Thymus (tissue), 11 donors: Measurements from ENCODE around the gene CRYBA1. TPM values are rescaled to one million over a fixed set of nuclear protein-coding genes. Genes with fewer than 3 reads are reported as not detected.
"Not testable (repeated sequence)": the region's sequence is repeated elsewhere in the genome, so short reads cannot be mapped to it uniquely, and the experiment has no call there.

Experiments used
- DNase-seq, 9 donors: peaks; one replicate each; pipeline ENCODE4 v3.0.0-alpha.2; 2013; ENCODE audit warnings: low spot score in 9 of 9, low read depth in 6 of 9, missing footprints in 1 of 9
- H3K27ac ChIP-seq, 2 donors: one replicate each; pipeline ENCODE4 v1.5.1; 2013; ENCODE audit warnings: control low read depth in 1 of 2, low read depth in 1 of 2, low read length in 1 of 2, mild to moderate bottlenecking in 1 of 2, moderate library complexity in 1 of 2
- H3K27me3 ChIP-seq, 2 donors: one replicate each; pipeline ENCODE4 v1.5.1; 2013; ENCODE audit warnings: low read length in 1 of 2; ENCODE audit not compliant: control insufficient read depth in 2 of 2, insufficient read depth in 1 of 2
- H3K36me3 ChIP-seq, 2 donors: one replicate each; pipeline ENCODE4 v1.5.1; 2013; ENCODE audit warnings: low read length in 1 of 2, mild to moderate bottlenecking in 1 of 2, moderate library complexity in 1 of 2; ENCODE audit not compliant: control insufficient read depth in 2 of 2, insufficient read depth in 2 of 2
- H3K4me1 ChIP-seq, 2 donors: one replicate each; pipeline ENCODE4 v1.5.1; 2013; ENCODE audit warnings: low read length in 2 of 2; ENCODE audit not compliant: control insufficient read depth in 2 of 2, insufficient read depth in 2 of 2
- H3K4me3 ChIP-seq, 2 donors: one replicate each; pipeline ENCODE4 v1.5.1; 2013; ENCODE audit warnings: low read length in 2 of 2, control low read depth in 1 of 2, mild to moderate bottlenecking in 1 of 2
- H3K9me3 ChIP-seq, 2 donors: one replicate each; pipeline ENCODE4 v1.5.1; 2013; ENCODE audit warnings: low read length in 1 of 2, mild to moderate bottlenecking in 1 of 2; ENCODE audit not compliant: control insufficient read depth in 2 of 2, insufficient read depth in 1 of 2
- WGBS: extraction: QIAGEN DNeasy Blood & Tissue Kit; methylation state at CpG from one replicate; pipeline ENCODE4 v1.1.7; 2013; 5-methylcytosine and 5-hydroxymethylcytosine counted together
- polyA plus RNA-seq: library from polyadenylated mRNA; stranded (reverse); fragments of 200-250 nt; gene quantifications from one replicate; pipeline ENCODE4 v1.2.3, GENCODE V29; 2013
- total RNA-seq: library from RNA; stranded (reverse); fragments of 120-200 nt; gene quantifications from one replicate; pipeline ENCODE4 v1.2.4, GENCODE V29; 2013
- donor health status: healthy.

The CRYBA1 gene
- total and polyA plus RNA-seq, 2 donors = 0.34 to 0.38 TPM

GRCh38 chr17:29256735-29257466 lies 10.2 kb downstream of the CRYBA1 start:
- no peak overlapping the region for H3K4me3 ChIP-seq
- H3K4me1 ChIP-seq = no peaks in the 10 kb centered on the region
- no peaks in the 10 kb centered on the region for H3K9me3 ChIP-seq
- no peaks in the 10 kb centered on the region for H3K27me3 ChIP-seq
- DNase-seq = no peak
- peaks cover 12 to 34% of the 10 kb centered on the region in 2 donors for H3K36me3 ChIP-seq
- no peak overlapping the region for H3K27ac ChIP-seq
- 95% methylated on average over 8 of the region's 8 CpGs for WGBS

DNA sequence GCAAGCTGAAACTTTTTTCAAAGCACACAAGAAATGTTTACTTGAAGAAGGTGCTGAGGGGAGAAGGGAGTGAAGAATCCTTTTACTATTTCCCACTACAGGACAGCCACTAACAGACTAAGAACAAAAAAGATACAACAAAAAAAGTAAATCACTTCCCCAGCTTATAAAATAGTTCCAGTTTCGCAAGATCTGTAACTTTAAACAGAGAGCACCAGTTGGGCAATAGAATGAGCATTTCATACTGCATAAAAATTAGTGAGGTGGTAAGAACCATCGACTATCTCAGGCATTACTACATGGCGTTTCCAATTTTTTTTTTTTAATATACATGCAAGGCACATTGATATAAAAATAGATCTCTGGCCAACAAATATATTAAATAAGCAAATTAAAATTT lies 11.1 kb downstream of the CRYBA1 start:
- 95% methylated on average over 3 of the region's 3 CpGs for WGBS
- no peak for DNase-seq
- H3K4me1 ChIP-seq = no peaks in the 10 kb centered on the region

DNA sequence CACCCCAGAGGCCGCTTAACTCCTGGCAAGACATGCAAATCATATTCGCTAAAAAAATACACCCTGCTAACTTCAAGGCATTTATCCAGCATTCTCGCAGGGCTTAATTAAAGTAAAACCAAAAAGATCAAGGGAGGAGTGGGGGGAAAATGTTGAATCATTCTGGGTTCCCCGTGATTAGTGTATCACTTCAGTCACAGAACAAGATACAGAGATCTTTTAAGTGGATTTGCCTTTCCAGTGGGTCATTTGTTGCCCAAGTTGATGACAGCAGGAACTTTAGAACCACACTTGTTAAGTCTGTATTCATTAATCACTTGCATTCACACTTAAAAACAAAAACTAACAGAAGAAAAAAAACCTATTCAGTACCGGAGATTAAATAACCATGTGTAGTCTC lies 17.3 kb downstream of the CRYBA1 start:
- Histone ChIP-seq H3K27me3 (no peaks in the 10 kb centered on the region), H3K4me3 (no peak overlapping the region), H3K27ac (no peak overlapping the region), H3K4me1 (no peaks in the 10 kb centered on the region), H3K36me3 (peaks cover 34 to 84% of the 10 kb centered on the region in 2 donors), H3K9me3 (no peaks in the 10 kb centered on the region)
- no peak for DNase-seq
- WGBS = 94% methylated on average over 5 of the region's 5 CpGs

More for the DNA sequence above, 11.1 kb downstream of the CRYBA1 start:
- Histone ChIP-seq H3K4me3 (no peak overlapping the region), H3K9me3 (no peaks in the 10 kb centered on the region), H3K36me3 (peaks cover 15 to 43% of the 10 kb centered on the region in 2 donors), H3K27ac (no peak overlapping the region), H3K27me3 (no peaks in the 10 kb centered on the region)

- WGBS = 95% methylated on average over 9 of the region's 9 CpGs
- not testable (repeated sequence) for H3K27ac ChIP-seq, H3K4me1 ChIP-seq, H3K27me3 ChIP-seq, H3K9me3 ChIP-seq, DNase-seq, H3K4me3 ChIP-seq
- peaks cover 10 to 60% of the 10 kb centered on the region in 2 donors for H3K36me3 ChIP-seq
Observed at GRCh38 chr17:29271980-29272379, 25.3 kb downstream of the CRYBA1 start.

GRCh38 chr17:29273924-29274323 lies 27.3 kb downstream of the CRYBA1 start:
- Histone ChIP-seq H3K27me3 (no peaks in the 10 kb centered on the region), H3K27ac (no peak overlapping the region), H3K36me3 (peaks cover 14 to 56% of the 10 kb centered on the region in 2 donors), H3K4me1 (no peaks in the 10 kb centered on the region), H3K9me3 (no peaks in the 10 kb centered on the region), H3K4me3 (no peak overlapping the region)
- DNase-seq = no peak
- 78% methylated on average over 1 of the region's 1 CpG for WGBS

GRCh38 chr17:29278692-29279091 lies 32.0 kb downstream of the CRYBA1 start:
- no peaks in the 10 kb centered on the region for H3K27me3 ChIP-seq
- H3K27ac ChIP-seq = no peak overlapping the region
- peaks cover 0 to 2% of the 10 kb centered on the region in 2 donors for H3K9me3 ChIP-seq
- H3K4me1 ChIP-seq = no peaks in the 10 kb centered on the region
- H3K36me3 ChIP-seq = peaks cover 32 to 75% of the 10 kb centered on the region in 2 donors
- DNase-seq = no peak
- no peak overlapping the region for H3K4me3 ChIP-seq

DNA sequence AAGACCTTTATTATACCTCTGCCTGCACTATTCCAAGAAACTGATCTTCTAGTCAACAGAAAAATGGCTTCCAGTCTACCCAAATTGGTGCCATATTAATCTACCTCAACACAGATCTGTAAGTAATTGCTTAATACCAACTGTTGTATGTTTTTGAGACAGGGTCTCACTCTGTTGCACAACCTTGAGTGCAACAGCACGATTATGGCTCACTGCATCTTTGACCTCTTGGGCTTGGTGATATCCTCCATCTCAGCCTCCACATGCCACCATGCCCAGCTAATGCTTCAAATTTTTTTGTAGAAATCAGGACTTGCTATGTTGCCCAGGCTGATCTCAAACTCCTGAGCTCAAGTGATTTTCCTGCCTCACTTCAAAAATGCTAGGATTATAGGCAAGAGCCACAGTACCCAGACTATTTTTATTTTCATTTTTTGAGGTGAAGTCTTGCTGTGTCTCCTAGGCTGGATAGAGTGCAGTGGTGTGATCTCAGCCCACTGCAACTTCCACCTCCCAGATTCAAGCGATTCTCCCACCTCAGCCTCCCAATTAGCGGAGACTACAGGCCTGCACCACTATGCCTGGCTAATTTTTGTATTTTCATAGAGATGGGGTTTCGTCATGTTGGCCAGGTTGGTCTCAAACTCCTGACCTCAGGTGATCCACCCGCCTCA lies 32.9 kb downstream of the CRYBA1 start:
- DNase-seq = no peak
- Histone ChIP-seq H3K27ac (no peak overlapping the region), H3K4me3 (no peak overlapping the region), H3K27me3 (no peaks in the 10 kb centered on the region), H3K36me3 (peaks cover 29 to 73% of the 10 kb centered on the region in 2 donors), H3K4me1 (no peaks in the 10 kb centered on the region), H3K9me3 (peaks cover 0 to 2% of the 10 kb centered on the region in 2 donors)
- 96% methylated on average over 5 of the region's 5 CpGs for WGBS

DNA sequence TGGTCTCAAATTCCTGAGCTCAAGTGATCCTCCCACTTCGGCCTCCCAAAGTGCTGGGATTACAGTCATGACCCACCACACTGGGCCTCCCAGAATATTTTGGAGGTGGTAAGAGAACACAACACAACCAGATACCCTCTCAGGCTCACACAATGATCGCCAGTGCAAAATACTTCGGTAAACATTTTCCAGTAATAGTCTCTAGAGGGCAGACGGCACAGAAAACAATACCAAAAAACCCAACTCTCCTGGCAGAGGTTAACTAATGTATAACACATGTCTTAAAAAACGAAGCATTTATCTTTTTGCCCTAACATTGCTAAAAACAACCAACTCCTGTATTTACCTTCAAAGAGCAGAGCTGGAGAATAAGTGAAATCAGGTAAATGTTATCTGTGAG lies 36.8 kb downstream of the CRYBA1 start:
- H3K36me3 ChIP-seq = peaks cover 51 to 86% of the 10 kb centered on the region in 2 donors
- no peak for DNase-seq
- no peak overlapping the region for H3K27ac ChIP-seq
- H3K9me3 ChIP-seq = peaks cover 0 to 2% of the 10 kb centered on the region in 2 donors
- no peak overlapping the region for H3K4me3 ChIP-seq
- H3K27me3 ChIP-seq = no peaks in the 10 kb centered on the region
- H3K4me1 ChIP-seq = no peaks in the 10 kb centered on the region
- WGBS = 87% methylated on average over 5 of the region's 5 CpGs

DNA sequence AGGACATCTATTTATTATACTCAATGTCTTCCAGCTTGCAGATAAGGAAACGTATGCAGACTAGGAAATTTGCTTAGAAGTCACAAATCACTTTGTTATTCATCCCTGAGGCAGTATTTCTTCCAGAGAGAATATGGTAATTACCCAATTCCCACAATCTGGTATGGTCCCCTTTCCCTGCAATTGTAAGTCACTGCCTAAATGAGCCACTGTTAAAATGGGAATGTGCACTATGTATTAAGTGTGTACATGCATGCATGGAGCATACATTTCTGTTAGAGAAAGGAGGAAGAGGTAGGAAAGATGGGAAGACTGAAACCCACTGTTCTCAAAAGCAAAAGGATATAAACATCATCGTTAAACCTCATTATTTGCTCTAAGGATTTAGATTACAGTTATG lies 37.3 kb downstream of the CRYBA1 start:
- Histone ChIP-seq H3K36me3 (peaks cover 51 to 87% of the 10 kb centered on the region in 2 donors), H3K27ac (no peak overlapping the region), H3K27me3 (no peaks in the 10 kb centered on the region), H3K4me1 (no peaks in the 10 kb centered on the region), H3K4me3 (no peak overlapping the region), H3K9me3 (peaks cover 0 to 2% of the 10 kb centered on the region in 2 donors)
- WGBS = 95% methylated on average over 2 of the region's 2 CpGs
- no peak for DNase-seq
